H1 (cell line): ENCODE data around the gene ERVFRD-1. TPM values are rescaled to one million over a fixed set of nuclear protein-coding genes. Genes with fewer than 3 reads are reported as not detected.

Experiments
- CTCF ChIA-PET: fragments of 300-600 bp; sonication (Branson Sonifier 250); formaldehyde crosslinking; loops from one replicate; lab custom pipeline; 2021; ENCODE audit not compliant: partially characterized antibody; lab: Charles Lee
- POLR2A ChIA-PET: fragments of 300-600 bp; sonication (Branson Sonifier 250); formaldehyde crosslinking; loops from one replicate; lab custom pipeline; 2021; ENCODE audit warnings: inconsistent platforms; ENCODE audit not compliant: partially characterized antibody; lab: Charles Lee
- DNase-seq, 2 experiments: peaks; one replicate each; pipeline versions ENCODE4 v3.0.0 to v3.0.0-alpha.2; 2010 to 2022; ENCODE audit warnings: low spot score in 2 of 2, low read depth in 1 of 2, mixed read lengths in 1 of 2
- FAIRE-seq: peaks from 2 replicates; lab custom pipeline; 2011; peaks lifted over from hg19 to GRCh38; lab: Jason Lieb, UNC
- H2AFZ ChIP-seq: 2 replicates; pipeline ENCODE4 v1.8.1; 2012; ENCODE audit warnings: low read length, inconsistent platforms
- H2AK5ac ChIP-seq: 2 replicates; pipeline ENCODE4 v1.6.1; 2013; ENCODE audit warnings: low read depth, low read length
- H2BK120ac ChIP-seq: replicated peaks from 2 replicates; pipeline ENCODE3; 2013; ENCODE audit warnings: low read depth, low read length, inconsistent platforms
- H2BK12ac ChIP-seq: 2 replicates; pipeline ENCODE4 v1.6.1; 2013; ENCODE audit warnings: low read depth, low read length
- H2BK15ac ChIP-seq: 2 replicates; pipeline ENCODE4 v1.6.1; 2013; ENCODE audit warnings: low read length
- H2BK20ac ChIP-seq: 2 replicates; pipeline ENCODE4 v1.6.1; 2013; ENCODE audit warnings: low read length
- H2BK5ac ChIP-seq: 2 replicates; pipeline ENCODE4 v1.6.1; 2013; ENCODE audit warnings: low read depth, low read length
- H3K14ac ChIP-seq: 2 replicates; pipeline ENCODE4 v1.6.1; 2013; ENCODE audit warnings: inconsistent platforms; ENCODE audit not compliant: insufficient read length
- H3K18ac ChIP-seq: 2 replicates; pipeline ENCODE4 v1.6.1; 2013; ENCODE audit warnings: low read length; ENCODE audit errors: extremely low read depth
- H3K23ac ChIP-seq: 2 replicates; pipeline ENCODE4 v1.6.1; 2013; ENCODE audit warnings: inconsistent platforms; ENCODE audit not compliant: insufficient read length
- H3K23me2 ChIP-seq: 2 replicates; pipeline ENCODE4 v1.6.1; 2013; ENCODE audit warnings: low read depth, low read length
- H3K27ac ChIP-seq: 2 replicates; pipeline ENCODE4 v1.6.1; 2011; ENCODE audit warnings: low read depth, low read length, inconsistent platforms
- H3K27me3 ChIP-seq, 4 experiments: replicated peaks in 1 of 4; 1 replicate in 1 of 4; 2 replicates in 3 of 4; pipeline versions ENCODE4 v1.6.1 to v1.8.1; 2011 to 2013; ENCODE audit warnings: low read length in 3 of 4, mild to moderate bottlenecking in 3 of 4, inconsistent platforms in 2 of 4, mixed read lengths in 2 of 4, moderate library complexity in 1 of 4; ENCODE audit not compliant: control insufficient read depth in 3 of 4, insufficient read depth in 3 of 4; ENCODE audit errors: extremely low read depth in 1 of 4
- H3K36me3 ChIP-seq, 4 experiments: 2 replicates each; pipeline versions ENCODE4 v1.6.1 to v1.8.1; 2011 to 2013; ENCODE audit warnings: mild to moderate bottlenecking in 4 of 4, low read length in 3 of 4, moderate library complexity in 2 of 4, control low read depth in 1 of 4, inconsistent platforms in 1 of 4; ENCODE audit not compliant: insufficient read depth in 4 of 4, control insufficient read depth in 2 of 4
- H3K4ac ChIP-seq: replicated peaks from 2 replicates; pipeline ENCODE3; 2013; ENCODE audit warnings: low read length, low read depth, mixed read lengths, inconsistent platforms; ENCODE audit not compliant: insufficient read length
- H3K4me1 ChIP-seq, 4 experiments: replicated peaks in 1 of 4; 1 replicate in 1 of 4; 2 replicates in 3 of 4; pipeline versions ENCODE4 v1.6.1 to v1.8.1; 2011 to 2013; ENCODE audit warnings: low read length in 3 of 4, inconsistent platforms in 2 of 4, mixed read lengths in 1 of 4; ENCODE audit not compliant: insufficient read depth in 4 of 4, control insufficient read depth in 3 of 4
- H3K4me2 ChIP-seq, 2 experiments: 2 replicates each; pipeline versions ENCODE4 v1.6.1 to v1.8.1; 2011 to 2013; ENCODE audit warnings: low read depth in 2 of 2, low read length in 2 of 2, control low read depth in 1 of 2, inconsistent platforms in 1 of 2, mild to moderate bottlenecking in 1 of 2; ENCODE audit not compliant: insufficient read depth in 1 of 2
- H3K4me3 ChIP-seq, 4 experiments: fragments of 200-600, 300-600 bp in 1 of 4; sonication (generic), shearing (Covaris generic), sonication (Bioruptor Twin) in 1 of 4; 2 replicates each; pipeline versions ENCODE4 v1.5.1 to v1.8.1; 2011 to 2016; ENCODE audit warnings: low read length in 4 of 4, low read depth in 3 of 4, control low read depth in 2 of 4, inconsistent platforms in 2 of 4, mild to moderate bottlenecking in 2 of 4, mixed read lengths in 1 of 4, moderate library complexity in 1 of 4; ENCODE audit not compliant: insufficient read depth in 2 of 4; ENCODE audit errors: extremely low read depth in 1 of 4
- H3K56ac ChIP-seq: replicated peaks from 2 replicates; pipeline ENCODE3; 2013; ENCODE audit warnings: low read depth, mild to moderate bottlenecking, mixed read lengths, low read length, inconsistent platforms; ENCODE audit not compliant: insufficient read length
- H3K79me1 ChIP-seq: 2 replicates; pipeline ENCODE4 v1.6.1; 2013; ENCODE audit warnings: low read depth, low read length, control low read depth
- H3K79me2 ChIP-seq, 2 experiments: 2 replicates each; pipeline versions ENCODE4 v1.6.1 to v1.8.1; 2012 to 2013; ENCODE audit warnings: low read length in 2 of 2, mild to moderate bottlenecking in 2 of 2, inconsistent platforms in 1 of 2; ENCODE audit not compliant: insufficient read depth in 2 of 2, control insufficient read depth in 1 of 2
- H3K9ac ChIP-seq, 4 experiments: replicated peaks in 1 of 4; 1 replicate in 1 of 4; 2 replicates in 3 of 4; pipeline versions ENCODE4 v1.6.1 to v1.8.1; 2011 to 2013; ENCODE audit warnings: low read depth in 3 of 4, low read length in 3 of 4, control low read depth in 2 of 4, mild to moderate bottlenecking in 2 of 4, moderate library complexity in 2 of 4, inconsistent platforms in 1 of 4; ENCODE audit errors: extremely low read depth in 1 of 4
- H3K9me3 ChIP-seq, 2 experiments: 2 replicates each; pipeline versions ENCODE4 v1.6.1 to v1.8.1; 2012 to 2013; ENCODE audit warnings: mild to moderate bottlenecking in 2 of 2, moderate library complexity in 2 of 2, control low read depth in 1 of 2, inconsistent platforms in 1 of 2, low read depth in 1 of 2, low read length in 1 of 2, mixed read lengths in 1 of 2; ENCODE audit not compliant: insufficient read depth in 2 of 2
- H4K20me1 ChIP-seq, 2 experiments: replicated peaks in 1 of 2; 2 replicates each; pipeline versions ENCODE3 to v1.8.1; 2011 to 2013; ENCODE audit warnings: inconsistent platforms in 2 of 2, low read length in 2 of 2, mild to moderate bottlenecking in 1 of 2; ENCODE audit not compliant: insufficient read depth in 2 of 2, control insufficient read depth in 1 of 2
- H4K5ac ChIP-seq: 2 replicates; pipeline ENCODE4 v1.6.1; 2013; ENCODE audit warnings: low read length, low read depth, mixed read lengths, inconsistent platforms; ENCODE audit not compliant: insufficient read length
- H4K8ac ChIP-seq: 2 replicates; pipeline ENCODE4 v1.8.0; 2013; ENCODE audit warnings: mild to moderate bottlenecking, moderate library complexity, low read length, inconsistent platforms; ENCODE audit not compliant: insufficient read depth; ENCODE audit errors: extremely low read depth
- H4K91ac ChIP-seq: replicated peaks from 2 replicates; pipeline ENCODE3; 2013; ENCODE audit warnings: low read length, mixed read lengths, inconsistent platforms; ENCODE audit not compliant: insufficient read length
- BRCA1 ChIP-seq: IDR thresholded peaks from 2 replicates; pipeline ENCODE4 v1.6.1; 2012; ENCODE audit warnings: low read depth, low read length, improper control_type of control experiment
- CBX8 ChIP-seq: fragments of 300-800, 300-1000 bp; sonication (generic); IDR thresholded peaks from 2 replicates; pipeline ENCODE4 v1.7.1; 2016; ENCODE audit warnings: low read depth, low read length, borderline replicate concordance
- CEBPB ChIP-seq: IDR thresholded peaks from 2 replicates; pipeline ENCODE4 v1.6.1; 2012; ENCODE audit warnings: low read depth, low read length
- WGBS, 2 experiments: shearing (Covaris generic) in 1 of 2; methylation state at CpG; one replicate each; pipeline versions ENCODE4 v1.1.6 to v1.1.7; 2013 to 2015; ENCODE audit warnings: low lambda C conversion rate in 2 of 2, mixed read lengths in 2 of 2, inconsistent platforms in 1 of 2, low coverage in 1 of 2, missing lambda C conversion rate in 1 of 2; ENCODE audit not compliant: insufficient replicate concordance in 2 of 2, insufficient coverage in 1 of 2, insufficient read length in 1 of 2; ENCODE audit errors: extremely low coverage in 1 of 2, missing lambda C conversion rate in 1 of 2; 5-methylcytosine and 5-hydroxymethylcytosine counted together
- polyA plus RNA-seq, 7 experiments: library from polyadenylated mRNA; depleted of rRNA in 3 of 7; stranded (reverse) in 5 of 7; unstranded in 2 of 7; fragments of >200 nt in 5 of 7; fragments of 200-250 nt in 2 of 7; gene quantifications; 1 replicate in 5 of 7; 2 replicates in 1 of 7; 4 replicates in 1 of 7; pipeline versions ENCODE4 v1.2.1 to v1.2.3, GENCODE V29; 2011 to 2013; ENCODE audit warnings: missing spikeins in 2 of 7, mixed read lengths in 2 of 7
- total RNA-seq: library from RNA; stranded (reverse); fragmentation: NEBNext Ultra II Directional; extraction: Animal tissue kit (Norgen Biotek cat#: 25700); gene quantifications from 2 replicates; pipeline ENCODE4 v1.2.1, GENCODE V29; 2021

The ERVFRD-1 gene
- total and polyA plus RNA-seq, 2 of the 8 experiments (the other 6 are each of a cell fraction or from before 2014, with no cell fraction given), result not detected

DNA sequence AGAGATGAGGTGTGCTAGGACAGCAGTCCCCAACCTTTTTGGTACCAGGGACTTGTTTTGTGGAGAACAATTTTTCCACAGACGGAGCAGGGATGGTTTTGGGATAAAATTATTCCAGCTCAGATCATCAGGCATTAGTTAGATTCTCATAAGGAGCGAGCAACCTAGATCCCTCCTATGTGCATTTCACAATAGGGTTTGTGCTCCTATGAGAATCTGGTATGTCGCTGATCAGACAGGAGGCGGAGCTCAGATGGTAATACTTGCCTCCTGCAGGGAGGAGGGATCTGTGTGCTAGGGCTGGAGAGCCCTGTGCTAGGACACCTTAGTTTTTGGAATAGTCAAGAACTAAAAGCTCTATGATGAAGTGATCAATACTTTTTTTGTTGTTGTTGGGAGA, 15.4 kb downstream of the ERVFRD-1 start:
- no peak overlapping the region for H3K4me3 ChIP-seq
- H3K4me2 ChIP-seq, result peak overlapping the region; percentile 16 to 93; a peak in 2 of 4 replicates
- H3K36me3 ChIP-seq, result no peaks in the 10 kb centered on the region; a peak in 1 of 8 replicates
- ChIA-PET POLR2A (interaction anchor here (1.0 kb wide), 2 partner anchors 9 to 13 kb away, joined by 3 read pairs; no protein-coding TSS in a partner anchor), CTCF (interaction anchor here (0.6 to 2.3 kb wide), 9 partner anchors 12 to 400 kb away, joined by 3 to 8 read pairs (median 4); no protein-coding TSS in a partner anchor)
- H2BK12ac ChIP-seq, result no peak overlapping the region
- H3K27ac ChIP-seq, result no peak overlapping the region
- no peak overlapping the region for H4K5ac ChIP-seq
- H2BK5ac ChIP-seq, result no peak overlapping the region
- no peak overlapping the region for H2AFZ ChIP-seq
- WGBS, 2 experiments, result 63% methylated on average over 4 of the region's 4 CpGs; no CpG with 5 or more reads in 1 of the 2 experiments
- no peak overlapping the region for H3K23ac ChIP-seq
- H4K20me1 ChIP-seq, result peaks cover 0 to 4% of the 10 kb centered on the region in 2 experiments
- peaks cover 0 to 6% (median 2%) of the 10 kb centered on the region in 4 experiments; a peak in 5 of 7 replicates for H3K4me1 ChIP-seq
- no peak overlapping the region for H3K4ac ChIP-seq
- no peak overlapping the region for H3K14ac ChIP-seq
- no peak overlapping the region for H4K8ac ChIP-seq
- FAIRE-seq (no peak), DNase-seq (no peak)
- H3K18ac ChIP-seq, result no peak overlapping the region; the same call in 1 of the 2 replicates
- H3K9me3 ChIP-seq, result no peaks in the 10 kb centered on the region
- peaks cover 0 to 65% of the 10 kb centered on the region in 2 experiments; a peak in 2 of 4 replicates for H3K79me2 ChIP-seq
- H2BK20ac ChIP-seq, result no peak overlapping the region
- no peak overlapping the region for H2BK15ac ChIP-seq
- peaks cover 6% of the 10 kb centered on the region; the same call in 1 of the 2 replicates for H3K23me2 ChIP-seq
- H3K79me1 ChIP-seq, result peaks cover 3% of the 10 kb centered on the region
- H2AK5ac ChIP-seq, result no peak overlapping the region
- H2BK120ac ChIP-seq, result no peak overlapping the region
- H3K9ac ChIP-seq, result no peak overlapping the region
- H3K56ac ChIP-seq, result no peak overlapping the region
- H3K27me3 ChIP-seq, result no peaks in the 10 kb centered on the region
- H4K91ac ChIP-seq, result no peak overlapping the region
- TF ChIP-seq CBX8, result no peak
- TF ChIP-seq CEBPB, result peak; percentile 49; the same call in 1 of the 2 replicates
- no peak for TF ChIP-seq BRCA1
